ENCODE results near the gene XPR1. TPM values are rescaled to one million over a fixed set of nuclear protein-coding genes. Genes with fewer than 3 reads are reported as not detected.

The XPR1 gene
- total RNA-seq, 2 donors from 2014 or later: 39.3 to 50.9 TPM

- H3K9me3 ChIP-seq (ENCODE audit: control insufficient read depth, low read length): no peaks in the 10 kb centered on the region
- peaks cover 2% of the 10 kb centered on the region for H3K4me1 Mint-ChIP-seq
- H3K27ac Mint-ChIP-seq: no peak overlapping the region
- no peak for DNase-seq
- H3K27me3 Mint-ChIP-seq (ENCODE audit: insufficient read depth): peaks cover 2% of the 10 kb centered on the region
- no peaks in the 10 kb centered on the region for H3K4me1 ChIP-seq (ENCODE audit: control insufficient read depth, insufficient read depth, low read length)
- WGBS, 2 experiments (ENCODE audit: insufficient coverage in 1 of 2, insufficient read length in 1 of 2): 85 to 91% methylated on average over 1 of the region's 1 CpG
- no peak overlapping the region for H3K4me3 Mint-ChIP-seq
- no peaks in the 10 kb centered on the region for H3K36me3 Mint-ChIP-seq (ENCODE audit: low read depth)
- H3K9me3 Mint-ChIP-seq: no peaks in the 10 kb centered on the region
- H3K27ac ChIP-seq (ENCODE audit: low read depth, low read length): no peak overlapping the region
- TF ChIP-seq, protein P1, sequence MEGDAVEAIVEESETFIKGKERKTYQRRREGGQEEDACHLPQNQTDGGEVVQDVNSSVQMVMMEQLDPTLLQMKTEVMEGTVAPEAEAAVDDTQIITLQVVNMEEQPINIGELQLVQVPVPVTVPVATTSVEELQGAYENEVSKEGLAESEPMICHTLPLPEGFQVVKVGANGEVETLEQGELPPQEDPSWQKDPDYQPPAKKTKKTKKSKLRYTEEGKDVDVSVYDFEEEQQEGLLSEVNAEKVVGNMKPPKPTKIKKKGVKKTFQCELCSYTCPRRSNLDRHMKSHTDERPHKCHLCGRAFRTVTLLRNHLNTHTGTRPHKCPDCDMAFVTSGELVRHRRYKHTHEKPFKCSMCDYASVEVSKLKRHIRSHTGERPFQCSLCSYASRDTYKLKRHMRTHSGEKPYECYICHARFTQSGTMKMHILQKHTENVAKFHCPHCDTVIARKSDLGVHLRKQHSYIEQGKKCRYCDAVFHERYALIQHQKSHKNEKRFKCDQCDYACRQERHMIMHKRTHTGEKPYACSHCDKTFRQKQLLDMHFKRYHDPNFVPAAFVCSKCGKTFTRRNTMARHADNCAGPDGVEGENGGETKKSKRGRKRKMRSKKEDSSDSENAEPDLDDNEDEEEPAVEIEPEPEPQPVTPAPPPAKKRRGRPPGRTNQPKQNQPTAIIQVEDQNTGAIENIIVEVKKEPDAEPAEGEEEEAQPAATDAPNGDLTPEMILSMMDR (conservative IDR thresholded peaks at IDR 0.05): no peak
- no peaks in the 10 kb centered on the region for H3K27me3 ChIP-seq (ENCODE audit: control insufficient read depth, insufficient read depth, low read length, poor library complexity, severe bottlenecking)
- H3K4me3 ChIP-seq (ENCODE audit: low read length): no peak overlapping the region
- no peaks in the 10 kb centered on the region for H3K36me3 ChIP-seq (ENCODE audit: control insufficient read depth, insufficient read depth, low read length)
- no peak overlapping the region for H3K9ac ChIP-seq (ENCODE audit: extremely low read depth, low read length, poor library complexity, severe bottlenecking)
These were observed 45.1 kb upstream of the XPR1 start for GRCh38 chr1:180586671-180587155.

DNA sequence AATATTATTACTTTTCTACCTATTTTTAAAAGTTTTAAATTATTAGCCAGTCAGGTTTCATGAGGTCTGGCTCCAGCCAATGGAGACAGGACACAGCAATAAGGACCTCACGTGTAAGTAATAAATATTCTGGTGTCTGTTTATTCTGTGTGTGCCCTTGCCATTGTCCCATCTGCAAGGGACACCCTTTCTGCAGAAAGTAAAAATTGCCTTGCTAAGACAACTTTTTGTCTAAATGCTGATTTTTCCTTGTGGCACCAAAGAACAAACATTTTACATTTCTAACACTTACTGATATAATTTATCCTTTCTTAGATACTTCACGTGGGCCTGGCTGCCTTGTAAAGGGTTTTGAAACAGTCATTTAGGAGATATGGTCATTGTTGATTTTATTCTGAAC, 43.7 kb upstream of the XPR1 start:
- no peaks in the 10 kb centered on the region for H3K36me3 Mint-ChIP-seq (ENCODE audit: low read depth)
- TF ChIP-seq, protein P1 (conservative IDR thresholded peaks at IDR 0.05): no peak
- H3K9me3 ChIP-seq (ENCODE audit: control insufficient read depth, low read length): no peaks in the 10 kb centered on the region

GRCh38 chr1:180590889-180591288, 40.9 kb upstream of the XPR1 start:
- Mint-ChIP-seq H3K36me3 (ENCODE audit: low read depth) (no peaks in the 10 kb centered on the region), H3K27me3 (ENCODE audit: insufficient read depth) (peaks cover 7% of the 10 kb centered on the region), H3K4me1 (peaks cover 2% of the 10 kb centered on the region), H3K27ac (no peak overlapping the region), H3K9me3 (no peaks in the 10 kb centered on the region), H3K4me3 (no peak overlapping the region)
- no peak for DNase-seq
- H3K9ac ChIP-seq (ENCODE audit: extremely low read depth, low read length, poor library complexity, severe bottlenecking): no peak overlapping the region
- H3K9me3 ChIP-seq (ENCODE audit: control insufficient read depth, low read length): no peaks in the 10 kb centered on the region
- WGBS, 2 experiments (ENCODE audit: insufficient coverage in 1 of 2, insufficient read length in 1 of 2): 89 to 100% methylated on average over 1 to 2 of the region's 2 CpGs
- no peak overlapping the region for H3K4me3 ChIP-seq (ENCODE audit: low read length)
- TF ChIP-seq, protein P1 (conservative IDR thresholded peaks at IDR 0.05): no peak
- H3K36me3 ChIP-seq (ENCODE audit: control insufficient read depth, insufficient read depth, low read length): no peaks in the 10 kb centered on the region
- H3K27me3 ChIP-seq (ENCODE audit: control insufficient read depth, insufficient read depth, low read length, poor library complexity, severe bottlenecking): peaks cover 10% of the 10 kb centered on the region
- no peak overlapping the region for H3K27ac ChIP-seq (ENCODE audit: low read depth, low read length)
- peaks cover 4% of the 10 kb centered on the region for H3K4me1 ChIP-seq (ENCODE audit: control insufficient read depth, insufficient read depth, low read length)

More for the DNA sequence above, 43.7 kb upstream of the XPR1 start:
- Mint-ChIP-seq H3K27me3 (ENCODE audit: insufficient read depth) (peaks cover 2% of the 10 kb centered on the region), H3K4me1 (peaks cover 2% of the 10 kb centered on the region), H3K4me3 (no peak overlapping the region), H3K27ac (no peak overlapping the region), H3K9me3 (no peaks in the 10 kb centered on the region)
- Histone ChIP-seq H3K9ac (ENCODE audit: extremely low read depth, low read length, poor library complexity, severe bottlenecking) (no peak overlapping the region), H3K4me3 (ENCODE audit: low read length) (no peak overlapping the region), H3K4me1 (ENCODE audit: control insufficient read depth, insufficient read depth, low read length) (no peaks in the 10 kb centered on the region), H3K27me3 (ENCODE audit: control insufficient read depth, insufficient read depth, low read length, poor library complexity, severe bottlenecking) (no peaks in the 10 kb centered on the region), H3K27ac (ENCODE audit: low read depth, low read length) (no peak overlapping the region), H3K36me3 (ENCODE audit: control insufficient read depth, insufficient read depth, low read length) (no peaks in the 10 kb centered on the region)
- no peak for DNase-seq
- 91% methylated on average over 2 of the region's 2 CpGs; no CpG with 5 or more reads in 1 of the 2 experiments for WGBS, 2 experiments (ENCODE audit: insufficient coverage in 1 of 2, insufficient read length in 1 of 2)
